GM19467 (cell line): ENCODE data around the gene ZC2HC1B.
A peak's percentile ranks its signal among the peaks of the same experiment; 100 is the strongest.
"Not testable (repeated sequence)": the region's sequence is repeated elsewhere in the genome, so short reads cannot be mapped to it uniquely, and the experiment has no call there.

Experiments used
- ATAC-seq: cut with Tn5 transposase; IDR thresholded peaks from one replicate; pipeline ENCODE4 v1.9.1; 2021; ENCODE audit warnings: mild to moderate bottlenecking, moderate library complexity; ENCODE audit not compliant: unreplicated experiment

ZC2HC1B gene

GRCh38 chr6:143867236-143867635, 3.0 kb downstream of the ZC2HC1B start:
- ATAC-seq = no peak

- not testable (repeated sequence) for ATAC-seq
Measured at GRCh38 chr6:143868808-143869207, 4.5 kb downstream of the ZC2HC1B start.

GRCh38 chr6:143871202-143871730, 7.0 kb downstream of the ZC2HC1B start:
- ATAC-seq = not testable (repeated sequence)

GRCh38 chr6:143872201-143872600, 7.9 kb downstream of the ZC2HC1B start:
- ATAC-seq = peak; percentile 89

- not testable (repeated sequence) for ATAC-seq
Measured at GRCh38 chr6:143873600-143873999, 9.3 kb downstream of the ZC2HC1B start.

GRCh38 chr6:143874503-143874902, 10.2 kb downstream of the ZC2HC1B start:
- ATAC-seq = not testable (repeated sequence)

- no peak for ATAC-seq
Measured at GRCh38 chr6:143877584-143878271, 13.5 kb downstream of the ZC2HC1B start.

- no peak for ATAC-seq
Measured at GRCh38 chr6:143878272-143878760, 14.0 kb downstream of the ZC2HC1B start.

GRCh38 chr6:143880412-143880811, 16.1 kb downstream of the ZC2HC1B start:
- no peak for ATAC-seq

GRCh38 chr6:143882401-143882930, 18.2 kb downstream of the ZC2HC1B start:
- ATAC-seq = no peak

- ATAC-seq = no peak
Measured at GRCh38 chr6:143884216-143884900, 20.1 kb downstream of the ZC2HC1B start.

- no peak for ATAC-seq
Measured at GRCh38 chr6:143885116-143885515, 20.8 kb downstream of the ZC2HC1B start.

- ATAC-seq = no peak
Measured at GRCh38 chr6:143894655-143895054, 30.4 kb downstream of the ZC2HC1B start.

- no peak for ATAC-seq
Measured at GRCh38 chr6:143896126-143896860, 32.0 kb downstream of the ZC2HC1B start.

- ATAC-seq = no peak
Measured at GRCh38 chr6:143900358-143900757, 36.1 kb downstream of the ZC2HC1B start.

- ATAC-seq = peak; percentile 93
Measured at GRCh38 chr6:143901885-143902750, 37.8 kb downstream of the ZC2HC1B start.

GRCh38 chr6:143902827-143903226, 38.6 kb downstream of the ZC2HC1B start:
- no peak for ATAC-seq

- ATAC-seq = no peak
Measured at GRCh38 chr6:143911028-143911427, 46.8 kb downstream of the ZC2HC1B start.

GRCh38 chr6:143912671-143913070, 48.4 kb downstream of the ZC2HC1B start:
- ATAC-seq = no peak

GRCh38 chr6:143917026-143917425, 52.8 kb downstream of the ZC2HC1B start:
- ATAC-seq = not testable (repeated sequence)
